Neural progenitor cell (in vitro differentiated cells): ENCODE results near the gene SUGT1. TPM values are rescaled to one million over a fixed set of nuclear protein-coding genes. Genes with fewer than 3 reads are reported as not detected.

Experiments
- DNase-seq: peaks from one replicate; pipeline ENCODE4 v3.0.0-alpha.2; 2016; ENCODE audit warnings: low spot score
- H2AFZ ChIP-seq: fragments of 200-600 bp; sonication (generic); replicated peaks from 2 replicates; pipeline ENCODE4 v1.6.1; 2016; ENCODE audit warnings: antibody characterized with exemption
- H3F3A ChIP-seq: fragments of 200-600 bp; sonication (generic); 2 replicates; pipeline ENCODE4 v1.6.1; 2016; ENCODE audit warnings: antibody characterized with exemption, low read depth
- H3K27ac ChIP-seq: fragments of 200-600 bp; sonication (generic); 2 replicates; pipeline ENCODE4 v1.5.1; 2016; ENCODE audit warnings: mild to moderate bottlenecking
- H3K27me3 ChIP-seq: fragments of 200-600 bp; sonication (generic); 2 replicates; pipeline ENCODE4 v1.6.1; 2016; ENCODE audit warnings: mild to moderate bottlenecking, moderate library complexity
- H3K36me3 ChIP-seq: fragments of 200-600 bp; sonication (generic); 2 replicates; pipeline ENCODE4 v1.5.1; 2016
- H3K4me1 ChIP-seq: fragments of 200-600 bp; sonication (generic); 2 replicates; pipeline ENCODE4 v1.6.1; 2016; ENCODE audit warnings: mixed run types
- H3K4me2 ChIP-seq: fragments of 200-600 bp; sonication (generic); 2 replicates; pipeline ENCODE4 v1.6.1; 2016
- H3K4me3 ChIP-seq: fragments of 200-600 bp; sonication (generic); 2 replicates; pipeline ENCODE4 v1.5.1; 2016
- H3K79me2 ChIP-seq: fragments of 200-600 bp; sonication (generic); 2 replicates; pipeline ENCODE4 v1.6.1; 2016; ENCODE audit warnings: low read depth
- H3K9ac ChIP-seq: fragments of 200-600 bp; sonication (generic); 2 replicates; pipeline ENCODE4 v1.6.1; 2016
- H3K9me3 ChIP-seq: fragments of 200-600 bp; sonication (generic); 2 replicates; pipeline ENCODE4 v1.5.1; 2016; ENCODE audit warnings: low read depth
- H4K20me1 ChIP-seq: fragments of 200-600 bp; sonication (generic); 2 replicates; pipeline ENCODE4 v1.6.1; 2016; ENCODE audit warnings: low read depth
- H3K27ac Mint-ChIP-seq: 3 replicates; pipeline ENCODE4 v1.8.0; 2021; ENCODE audit warnings: mixed read lengths
- H3K27me3 Mint-ChIP-seq: 2 replicates; pipeline ENCODE4 v1.8.0; 2022; ENCODE audit warnings: low read depth, mild to moderate bottlenecking, inconsistent platforms, moderate library complexity, mixed read lengths; ENCODE audit not compliant: insufficient read depth
- H3K36me3 Mint-ChIP-seq: 3 replicates; pipeline ENCODE4 v1.8.0; 2021; ENCODE audit warnings: mixed read lengths
- H3K4me1 Mint-ChIP-seq: 3 replicates; pipeline ENCODE4 v1.8.0; 2021; ENCODE audit warnings: mixed read lengths
- H3K4me3 Mint-ChIP-seq: 3 replicates; pipeline ENCODE4 v1.8.0; 2021; ENCODE audit warnings: mild to moderate bottlenecking, moderate library complexity, mixed read lengths
- H3K9me3 Mint-ChIP-seq: 3 replicates; pipeline ENCODE4 v1.8.0; 2020; ENCODE audit warnings: mixed read lengths
- CTCF ChIP-seq: fragments of 200-600 bp; sonication (generic); IDR thresholded peaks from 2 replicates; pipeline ENCODE4 v1.5.1; 2017; ENCODE audit warnings: antibody characterized with exemption, mild to moderate bottlenecking
- EZH2 ChIP-seq: fragments of 200-600 bp; sonication (generic); IDR thresholded peaks from 2 replicates; pipeline ENCODE4 v1.6.1; 2017; ENCODE audit warnings: antibody characterized with exemption, mild to moderate bottlenecking, moderate library complexity
- EZH2phosphoT487 ChIP-seq: fragments of 200-600 bp; sonication (generic); IDR thresholded peaks from 2 replicates; pipeline ENCODE4 v1.6.1; 2017; ENCODE audit warnings: antibody characterized with exemption
- total RNA-seq: library from RNA; depleted of rRNA; stranded (reverse); fragments of >200 nt; gene quantifications from 2 replicates; pipeline ENCODE4 v1.2.3, GENCODE V29; 2015; ENCODE audit warnings: low replicate concordance

SUGT1 gene
- total RNA-seq, 1 donor from 2014 or later, result 67.0 TPM

- H3K36me3 ChIP-seq, result no peaks in the 10 kb centered on the region
- peaks cover 20% of the 10 kb centered on the region for H3K27me3 Mint-ChIP-seq
- no peaks in the 10 kb centered on the region for H3K36me3 Mint-ChIP-seq
- no peaks in the 10 kb centered on the region for H4K20me1 ChIP-seq
- H3K4me3 ChIP-seq, result peak overlapping the region; percentile 55
- H3K9me3 ChIP-seq, result no peaks in the 10 kb centered on the region
- DNase-seq, result no peak
- H3K27ac ChIP-seq, result no peak overlapping the region
- H3K27me3 ChIP-seq, result peaks cover 25% of the 10 kb centered on the region
- peak overlapping the region; percentile 78 for H3K4me2 ChIP-seq
- H3K9ac ChIP-seq, result no peak overlapping the region
- peaks cover 5% of the 10 kb centered on the region for H3K9me3 Mint-ChIP-seq
- H3K79me2 ChIP-seq, result no peaks in the 10 kb centered on the region
- H3K4me1 ChIP-seq, result peaks cover 14% of the 10 kb centered on the region
- H2AFZ ChIP-seq, result peak overlapping the region; percentile 94
- no peak overlapping the region for H3K27ac Mint-ChIP-seq
- H3K4me3 Mint-ChIP-seq, result peak overlapping the region; percentile 78
- H3K4me1 Mint-ChIP-seq, result peaks cover 20% of the 10 kb centered on the region
- no peak for TF ChIP-seq EZH2
- TF ChIP-seq EZH2phosphoT487, result no peak
- TF ChIP-seq CTCF, result no peak
- H3F3A ChIP-seq, result peaks cover 15% of the 10 kb centered on the region
Observed at GRCh38 chr13:52737965-52738364, 85.3 kb downstream of the SUGT1 start.

GRCh38 chr13:52738719-52739467 is 86.3 kb downstream of the SUGT1 start:
- H3K27ac ChIP-seq, result no peak overlapping the region
- H3K9ac ChIP-seq, result no peak overlapping the region
- H4K20me1 ChIP-seq, result no peaks in the 10 kb centered on the region
- H3K9me3 ChIP-seq, result no peaks in the 10 kb centered on the region
- peak; percentile 87 for DNase-seq
- Mint-ChIP-seq H3K9me3 (peaks cover 5% of the 10 kb centered on the region), H3K27ac (no peak overlapping the region), H3K27me3 (peaks cover 20% of the 10 kb centered on the region), H3K4me3 (peak overlapping the region; percentile 78), H3K36me3 (no peaks in the 10 kb centered on the region), H3K4me1 (peaks cover 20% of the 10 kb centered on the region)
- peak overlapping the region; percentile 55 for H3K4me3 ChIP-seq
- H3K27me3 ChIP-seq, result peaks cover 25% of the 10 kb centered on the region
- H3K79me2 ChIP-seq, result no peaks in the 10 kb centered on the region
- peak overlapping the region; percentile 94 for H2AFZ ChIP-seq
- peaks cover 15% of the 10 kb centered on the region for H3F3A ChIP-seq
- TF ChIP-seq CTCF, result peak; percentile 85
- TF ChIP-seq EZH2phosphoT487, result no peak
- peak; percentile 58 for TF ChIP-seq EZH2
- peaks cover 14% of the 10 kb centered on the region for H3K4me1 ChIP-seq
- no peaks in the 10 kb centered on the region for H3K36me3 ChIP-seq
- H3K4me2 ChIP-seq, result peak overlapping the region; percentile 78

- DNase-seq, result peak; percentile 50
- peak within 1 kb of the TSS; percentile 78 for H3K4me3 Mint-ChIP-seq
- peaks cover 20% of the 10 kb centered on the region for H3K4me1 Mint-ChIP-seq
- no peaks in the 10 kb centered on the region for H3K36me3 Mint-ChIP-seq
- H3K27ac Mint-ChIP-seq, result no peak within 1 kb of the TSS
- H3K27me3 ChIP-seq, result peaks cover 25% of the 10 kb centered on the region
- H3K36me3 ChIP-seq, result no peaks in the 10 kb centered on the region
- peaks cover 14% of the 10 kb centered on the region for H3K4me1 ChIP-seq
- H3F3A ChIP-seq, result peaks cover 15% of the 10 kb centered on the region
- peak within 1 kb of the TSS; percentile 78 for H3K4me2 ChIP-seq
- H3K27me3 Mint-ChIP-seq, result peaks cover 20% of the 10 kb centered on the region
- no peak within 1 kb of the TSS for H3K27ac ChIP-seq
- peaks cover 5% of the 10 kb centered on the region for H3K9me3 Mint-ChIP-seq
- peak within 1 kb of the TSS; percentile 94 for H2AFZ ChIP-seq
- TF ChIP-seq EZH2phosphoT487, result no peak
- TF ChIP-seq CTCF, result no peak
- peak; percentile 54 for TF ChIP-seq EZH2
- no peak within 1 kb of the TSS for H3K9ac ChIP-seq
- H3K79me2 ChIP-seq, result no peaks in the 10 kb centered on the region
- peak within 1 kb of the TSS; percentile 55 for H3K4me3 ChIP-seq
- H3K9me3 ChIP-seq, result no peaks in the 10 kb centered on the region
- H4K20me1 ChIP-seq, result no peaks in the 10 kb centered on the region
Observed at GRCh38 chr13:52739468-52740071, 86.9 kb downstream of the SUGT1 start, which contains the start of gene CNMD. TSS of gene CNMD (minus strand) at chr13:52739820. CDS start at chr13:52739701, 119 bp downstream.
